HepG2 (cell line): Measurements from ENCODE around the gene ZNF771. TPM values are rescaled to one million over a fixed set of nuclear protein-coding genes. Genes with fewer than 3 reads are reported as not detected.
A peak's percentile ranks its signal among the peaks of the same experiment; 100 is the strongest.

Experiments
- CC2D1A ChIP-seq: sonication (generic); formaldehyde crosslinking; IDR thresholded peaks from 2 replicates; pipeline ENCODE4 v1.8.1; 2023; ENCODE audit warnings: mild to moderate bottlenecking, missing genetic modification reagents
- CCDC6 ChIP-seq: sonication (generic); formaldehyde crosslinking; IDR thresholded peaks from 2 replicates; pipeline ENCODE4 v1.8.1; 2022; ENCODE audit warnings: mild to moderate bottlenecking, missing genetic modification reagents, moderate library complexity
- CTCF ChIP-seq: sonication (generic); formaldehyde crosslinking; IDR thresholded peaks from 2 replicates; pipeline ENCODE4 v1.5.0; 2020; ENCODE audit warnings: mild to moderate bottlenecking, missing genetic modification reagents, moderate library complexity
- FIP1L1 ChIP-seq: fragments of 200-400 bp; formaldehyde crosslinking; IDR thresholded peaks from 2 replicates; pipeline ENCODE4 v1.6.1; 2018; ENCODE audit warnings: low read depth, mild to moderate bottlenecking, low read length, moderate library complexity, borderline replicate concordance; ENCODE audit not compliant: insufficient read depth
- GATAD2A ChIP-seq: IDR thresholded peaks from 2 replicates; pipeline ENCODE4 v1.6.1; 2016
- GTF2F1 ChIP-seq: fragments of 150-350 bp; IDR thresholded peaks from 2 replicates; pipeline ENCODE4 v1.6.1; 2014; ENCODE audit warnings: low read length
- HNRNPL ChIP-seq: fragments of 200-400 bp; formaldehyde crosslinking; IDR thresholded peaks from 2 replicates; pipeline ENCODE4 v1.6.1; 2017; ENCODE audit warnings: mild to moderate bottlenecking, low read depth, low read length
- KLF15 ChIP-seq: sonication (generic); formaldehyde crosslinking; IDR thresholded peaks from 2 replicates; pipeline ENCODE4 v1.8.1; 2023; ENCODE audit warnings: borderline replicate concordance, mild to moderate bottlenecking, inconsistent platforms, missing genetic modification reagents, mixed read lengths
- LCORL ChIP-seq, 2 experiments: fragments of 450-650 bp in 1 of 2; sonication (generic) in 1 of 2; formaldehyde crosslinking in 1 of 2; IDR thresholded peaks; 2 replicates each; pipeline versions ENCODE4 v1.5.0 to v1.6.1; 2017 to 2020; ENCODE audit warnings: antibody characterized with exemption in 1 of 2, missing genetic modification reagents in 1 of 2
- MED1 ChIP-seq: sonication (generic); formaldehyde crosslinking; IDR thresholded peaks from 2 replicates; pipeline ENCODE4 v1.4.0; 2020; ENCODE audit warnings: missing genetic modification reagents
- ONECUT2 ChIP-seq: sonication (generic); formaldehyde crosslinking; IDR thresholded peaks from 2 replicates; pipeline ENCODE4 v1.4.0; 2020; ENCODE audit warnings: missing genetic modification reagents
- PITX1 ChIP-seq: sonication (generic); formaldehyde crosslinking; IDR thresholded peaks from 2 replicates; pipeline ENCODE4 v1.5.1; 2020; ENCODE audit warnings: mild to moderate bottlenecking, missing genetic modification reagents
- POGZ ChIP-seq: sonication (generic); formaldehyde crosslinking; IDR thresholded peaks from 2 replicates; pipeline ENCODE4 v1.4.0; 2020; ENCODE audit warnings: mild to moderate bottlenecking, missing genetic modification reagents
- SATB2 ChIP-seq: sonication (generic); formaldehyde crosslinking; IDR thresholded peaks from 2 replicates; pipeline ENCODE4 v1.5.0; 2020; ENCODE audit warnings: missing genetic modification reagents
- SMARCE1 ChIP-seq: fragments of 450-650 bp; IDR thresholded peaks from 2 replicates; pipeline ENCODE4 v1.6.1; 2017; ENCODE audit warnings: borderline replicate concordance
- STAT5B ChIP-seq: sonication (generic); formaldehyde crosslinking; IDR thresholded peaks from 2 replicates; pipeline ENCODE4 v1.4.0; 2020; ENCODE audit warnings: missing genetic modification reagents
- TGIF2 ChIP-seq: IDR thresholded peaks from 2 replicates; pipeline ENCODE4 v1.6.1; 2016; ENCODE audit warnings: control low read depth, missing compliant biosample characterization
- THAP8 ChIP-seq: sonication (generic); formaldehyde crosslinking; IDR thresholded peaks from 2 replicates; pipeline ENCODE4 v1.5.1; 2020; ENCODE audit warnings: missing genetic modification reagents, mild to moderate bottlenecking, borderline replicate concordance
- XRCC5 ChIP-seq: fragments of 200-400 bp; formaldehyde crosslinking; optimal IDR thresholded peaks from 2 replicates; pipeline ENCODE3; 2017; ENCODE audit warnings: mild to moderate bottlenecking, low read length
- ZBTB3 ChIP-seq: sonication (generic); formaldehyde crosslinking; IDR thresholded peaks from 2 replicates; pipeline ENCODE4 v1.4.0; 2020; ENCODE audit warnings: low read depth, mild to moderate bottlenecking, moderate library complexity, missing genetic modification reagents, borderline replicate concordance
- ZFP36L1 ChIP-seq: sonication (generic); formaldehyde crosslinking; IDR thresholded peaks from 2 replicates; pipeline ENCODE4 v1.8.0; 2022; ENCODE audit warnings: mild to moderate bottlenecking, missing genetic modification reagents, moderate library complexity
- ZNF17 ChIP-seq: sonication (generic); formaldehyde crosslinking; IDR thresholded peaks from 2 replicates; pipeline ENCODE4 v1.5.0; 2020; ENCODE audit warnings: mild to moderate bottlenecking, missing genetic modification reagents
- ZNF354B ChIP-seq: sonication (generic); formaldehyde crosslinking; IDR thresholded peaks from 2 replicates; pipeline ENCODE4 v1.8.0; 2022; ENCODE audit warnings: mild to moderate bottlenecking, missing genetic modification reagents
- ZNF7 ChIP-seq: IDR thresholded peaks from 2 replicates; pipeline ENCODE4 v1.6.1; 2016; ENCODE audit warnings: missing biosample characterization, missing genetic modification reagents
- ZNF749 ChIP-seq: sonication (generic); formaldehyde crosslinking; IDR thresholded peaks from 2 replicates; pipeline ENCODE4 v1.8.0; 2022; ENCODE audit warnings: mild to moderate bottlenecking, missing genetic modification reagents, moderate library complexity, borderline replicate concordance
- ZNF878 ChIP-seq: sonication (generic); formaldehyde crosslinking; IDR thresholded peaks from 2 replicates; pipeline ENCODE4 v1.8.1; 2023; ENCODE audit warnings: mild to moderate bottlenecking, missing genetic modification reagents, moderate library complexity
- ZSCAN22 ChIP-seq: sonication (generic); formaldehyde crosslinking; IDR thresholded peaks from 2 replicates; pipeline ENCODE4 v1.4.0; 2020; ENCODE audit warnings: mild to moderate bottlenecking, missing genetic modification reagents
- polyA plus RNA-seq, 8 experiments: library from polyadenylated mRNA; depleted of rRNA in 3 of 8; stranded (reverse) in 7 of 8; unstranded in 1 of 8; fragments of >200 nt; fragmentation: Illumina TruSeq in 4 of 8; extraction: Trizol in 4 of 8; gene quantifications; 2 replicates each; pipeline versions ENCODE4 v1.2.1 to v1.2.3, GENCODE V29; 2011 to 2016; ENCODE audit warnings: low read depth in 4 of 8, missing spikeins in 1 of 8, mixed read lengths in 1 of 8; ENCODE audit not compliant: insufficient read depth in 1 of 8
- total RNA-seq, 5 experiments: library from RNA; depleted of rRNA; stranded (reverse); fragments of >200 nt; fragmentation: Illumina TruSeq; extraction: Trizol; gene quantifications; 2 replicates each; pipeline ENCODE4 v1.2.3, GENCODE V29; 2016; ENCODE audit warnings: low read depth in 1 of 5
- TF ChIP-seq, protein P1 (sequence below): sonication (generic); formaldehyde crosslinking; IDR thresholded peaks from 2 replicates; pipeline ENCODE4 v1.4.0; 2020; ENCODE audit warnings: missing genetic modification reagents

Gene ZNF771
- total and polyA plus RNA-seq, 2 of the 13 experiments (the other 11 are each of a cell fraction or from before 2014, with no cell fraction given), result 5.0 to 11.8 TPM

GRCh38 chr16:30401768-30402425 is 5.5 kb upstream of the ZNF771 start (continued):
- no peak for TF ChIP-seq CCDC6 (CRISPR knock-in tag)
- TF ChIP-seq, protein P1, sequence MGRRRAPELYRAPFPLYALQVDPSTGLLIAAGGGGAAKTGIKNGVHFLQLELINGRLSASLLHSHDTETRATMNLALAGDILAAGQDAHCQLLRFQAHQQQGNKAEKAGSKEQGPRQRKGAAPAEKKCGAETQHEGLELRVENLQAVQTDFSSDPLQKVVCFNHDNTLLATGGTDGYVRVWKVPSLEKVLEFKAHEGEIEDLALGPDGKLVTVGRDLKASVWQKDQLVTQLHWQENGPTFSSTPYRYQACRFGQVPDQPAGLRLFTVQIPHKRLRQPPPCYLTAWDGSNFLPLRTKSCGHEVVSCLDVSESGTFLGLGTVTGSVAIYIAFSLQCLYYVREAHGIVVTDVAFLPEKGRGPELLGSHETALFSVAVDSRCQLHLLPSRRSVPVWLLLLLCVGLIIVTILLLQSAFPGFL (CRISPR knock-in tag), result no peak
- no peak for TF ChIP-seq LCORL (IDR thresholded peaks at IDR 0.05)
- TF ChIP-seq LCORL (CRISPR knock-in tag; IDR thresholded peaks at IDR 0.05), result peak; percentile 82
- TF ChIP-seq FIP1L1, result no peak
- peak; percentile 61; the same call in 1 of the 2 replicates for TF ChIP-seq PITX1 (CRISPR knock-in tag)
- no peak for TF ChIP-seq XRCC5
- no peak for TF ChIP-seq SATB2 (CRISPR knock-in tag)
- TF ChIP-seq MED1 (CRISPR knock-in tag), result peak; percentile 71
- TF ChIP-seq ONECUT2 (CRISPR knock-in tag), result no peak
- no peak for TF ChIP-seq CC2D1A (CRISPR knock-in tag)
- TF ChIP-seq GTF2F1, result no peak
- TF ChIP-seq THAP8 (CRISPR knock-in tag), result no peak
- TF ChIP-seq ZSCAN22 (CRISPR knock-in tag), result no peak
- TF ChIP-seq ZNF7 (CRISPR knock-in tag), result peak; percentile 26; the same call in 1 of the 2 replicates
- no peak for TF ChIP-seq KLF15 (CRISPR knock-in tag)
- TF ChIP-seq ZNF878 (CRISPR knock-in tag), result no peak; the same call in 1 of the 2 replicates
- TF ChIP-seq CTCF (CRISPR knock-in tag), result no peak
- peak; percentile 75 for TF ChIP-seq TGIF2 (CRISPR knock-in tag)
- TF ChIP-seq SMARCE1, result no peak
- no peak; the same call in 1 of the 2 replicates for TF ChIP-seq ZBTB3 (CRISPR knock-in tag)
- TF ChIP-seq HNRNPL, result no peak
- no peak for TF ChIP-seq ZNF17
- no peak for TF ChIP-seq ZNF354B
- TF ChIP-seq STAT5B (CRISPR knock-in tag), result no peak
- no peak for TF ChIP-seq ZNF749 (CRISPR knock-in tag)
- TF ChIP-seq GATAD2A (CRISPR knock-in tag), result peak; percentile 91
- TF ChIP-seq ZFP36L1 (CRISPR knock-in tag), result 0 out of 2 replicates have a peak, but pooled peaks have one; percentile 45
- TF ChIP-seq POGZ (CRISPR knock-in tag), result no peak; the same call in 1 of the 2 replicates
